HG03575 (cell line): ENCODE data around the gene CD82.

Source experiments
- ATAC-seq: cut with Tn5 transposase; IDR thresholded peaks from one replicate; pipeline ENCODE4 v1.9.1; 2021; ENCODE audit not compliant: unreplicated experiment, insufficient number of reproducible peaks, low FRiP score; ENCODE audit errors: extremely low read depth

Gene CD82

GRCh38 chr11:44571871-44572270 is 6.4 kb downstream of the CD82 start:
- ATAC-seq = no peak

GRCh38 chr11:44572436-44572835 is 7.0 kb downstream of the CD82 start:
- ATAC-seq = no peak

GRCh38 chr11:44572884-44573283 is 7.4 kb downstream of the CD82 start:
- ATAC-seq = no peak

- ATAC-seq = no peak
These were observed 7.9 kb downstream of the CD82 start for GRCh38 chr11:44573333-44573732.

- ATAC-seq = no peak
These were observed 9.3 kb downstream of the CD82 start for GRCh38 chr11:44574610-44575287.

GRCh38 chr11:44575288-44575672 is 9.8 kb downstream of the CD82 start:
- no peak for ATAC-seq

- no peak for ATAC-seq
These were observed 10.5 kb downstream of the CD82 start for GRCh38 chr11:44575962-44576361.

GRCh38 chr11:44576656-44577055 is 11.2 kb downstream of the CD82 start:
- ATAC-seq = no peak

- no peak for ATAC-seq
These were observed 11.9 kb downstream of the CD82 start for GRCh38 chr11:44577231-44577830.

GRCh38 chr11:44578279-44578678 is 12.8 kb downstream of the CD82 start:
- ATAC-seq = no peak

GRCh38 chr11:44579302-44579761 is 13.9 kb downstream of the CD82 start:
- ATAC-seq = no peak

GRCh38 chr11:44580701-44581100 is 15.2 kb downstream of the CD82 start:
- no peak for ATAC-seq

- no peak for ATAC-seq
These were observed 15.8 kb downstream of the CD82 start for GRCh38 chr11:44581246-44581645.

- ATAC-seq = no peak
These were observed 17.3 kb downstream of the CD82 start for GRCh38 chr11:44582641-44583352.

- ATAC-seq = no peak
These were observed 17.8 kb downstream of the CD82 start for GRCh38 chr11:44583353-44583669.

- no peak for ATAC-seq
These were observed 20.0 kb downstream of the CD82 start for GRCh38 chr11:44585421-44585820.

- ATAC-seq = no peak
These were observed 23.8 kb downstream of the CD82 start for GRCh38 chr11:44589301-44589700.

GRCh38 chr11:44590769-44591168 is 25.3 kb downstream of the CD82 start:
- no peak for ATAC-seq

GRCh38 chr11:44591557-44591956 is 26.1 kb downstream of the CD82 start:
- ATAC-seq = no peak

GRCh38 chr11:44592125-44592940 is 26.9 kb downstream of the CD82 start:
- no peak for ATAC-seq
